Stimulated activated CD4-positive, alpha-beta T cell treated with anti-CD3 and anti-CD28 coated beads, Interleukin-12 subunit alpha, Interleukin-12 subunit beta, amount 100 ng/mL, for 48 hours (primary cell): ENCODE data around the gene JDP2.
"Not testable (repeated sequence)": the region's sequence is repeated elsewhere in the genome, so short reads cannot be mapped to it uniquely, and the experiment has no call there.

Experiments used
- DNase-seq, 3 donors: peaks; one replicate each; pipeline ENCODE4 v3.0.0-alpha.2; 2020; ENCODE audit warnings: low read depth in 2 of 3, low spot score in 1 of 3

Gene JDP2

GRCh38 chr14:75454963-75455546 is 27.2 kb downstream of the JDP2 start:
- no peak for DNase-seq

DNA sequence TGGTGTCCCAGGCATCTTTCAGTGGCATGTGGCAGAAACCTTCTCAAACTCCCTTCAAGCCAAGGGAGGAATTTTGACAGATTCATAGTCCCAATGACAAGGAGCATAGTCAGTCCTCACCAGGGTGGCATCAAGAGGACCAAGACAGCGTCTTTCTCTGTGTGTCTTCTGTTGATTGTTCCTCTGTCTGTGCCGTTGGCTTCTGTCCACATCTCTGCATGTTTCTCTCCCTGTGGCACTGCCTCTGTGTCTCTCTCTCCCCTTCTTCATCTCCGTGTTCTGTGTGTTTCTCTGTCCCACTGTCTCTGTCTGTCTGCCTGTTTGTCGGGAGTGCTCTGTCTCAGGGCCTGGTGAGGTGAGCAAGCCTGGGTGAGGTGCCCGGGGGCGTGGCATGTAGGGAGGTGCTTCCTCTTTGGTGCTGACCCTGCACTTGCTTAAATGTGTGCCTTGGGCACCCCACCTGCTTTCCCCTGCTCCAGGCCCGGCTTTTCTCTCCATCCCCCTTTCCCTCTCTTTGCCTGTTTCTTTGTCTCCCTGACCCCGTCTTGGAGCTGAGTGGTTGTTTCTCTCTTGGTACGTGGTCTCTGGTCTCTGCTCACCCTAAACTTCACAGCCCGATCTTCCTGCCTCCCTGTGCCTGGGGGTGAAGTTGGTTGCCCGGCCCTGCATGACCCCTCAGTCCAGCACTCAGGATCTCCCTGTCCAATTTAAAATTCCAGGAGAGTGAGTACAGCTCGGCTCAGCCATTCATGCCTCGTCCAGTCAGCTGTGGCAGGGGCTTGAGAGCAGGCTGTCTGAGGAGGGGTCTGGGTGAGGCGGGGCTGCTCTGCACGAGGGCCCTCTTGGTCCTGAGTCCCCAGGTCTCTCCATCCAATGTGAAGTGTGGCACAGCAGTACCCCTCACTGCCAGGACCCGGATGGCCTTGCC is 28.5 kb downstream of the JDP2 start:
- no peak for DNase-seq

DNA sequence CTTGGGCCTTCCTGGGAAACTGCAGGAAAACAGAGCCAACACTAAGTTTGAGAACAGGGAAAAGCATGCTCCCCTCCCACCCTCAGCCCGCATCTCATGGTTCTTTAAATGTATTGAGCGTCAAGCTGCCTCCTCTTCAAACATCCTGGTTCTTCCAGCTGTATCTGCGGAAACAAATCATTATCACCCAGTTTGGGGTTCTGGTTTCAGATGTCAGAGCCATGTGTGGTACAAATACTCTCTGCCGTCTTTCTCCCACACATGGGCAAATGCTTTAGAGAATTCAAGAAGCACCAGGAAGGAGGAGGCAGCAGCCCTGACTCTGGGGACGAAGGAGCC is 29.1 kb downstream of the JDP2 start:
- DNase-seq: no peak

- no peak for DNase-seq
Measured at GRCh38 chr14:75457648-75458165, 29.9 kb downstream of the JDP2 start.

- DNase-seq: no peak
Measured at GRCh38 chr14:75458305-75458704, 30.5 kb downstream of the JDP2 start.

GRCh38 chr14:75459099-75459741 is 31.4 kb downstream of the JDP2 start:
- DNase-seq: no peak

GRCh38 chr14:75459791-75460190 is 32.0 kb downstream of the JDP2 start:
- no peak for DNase-seq

- no peak for DNase-seq
Measured at GRCh38 chr14:75460394-75460793, 32.6 kb downstream of the JDP2 start.

- DNase-seq: no peak
Measured at GRCh38 chr14:75461303-75461702, 33.5 kb downstream of the JDP2 start.

DNA sequence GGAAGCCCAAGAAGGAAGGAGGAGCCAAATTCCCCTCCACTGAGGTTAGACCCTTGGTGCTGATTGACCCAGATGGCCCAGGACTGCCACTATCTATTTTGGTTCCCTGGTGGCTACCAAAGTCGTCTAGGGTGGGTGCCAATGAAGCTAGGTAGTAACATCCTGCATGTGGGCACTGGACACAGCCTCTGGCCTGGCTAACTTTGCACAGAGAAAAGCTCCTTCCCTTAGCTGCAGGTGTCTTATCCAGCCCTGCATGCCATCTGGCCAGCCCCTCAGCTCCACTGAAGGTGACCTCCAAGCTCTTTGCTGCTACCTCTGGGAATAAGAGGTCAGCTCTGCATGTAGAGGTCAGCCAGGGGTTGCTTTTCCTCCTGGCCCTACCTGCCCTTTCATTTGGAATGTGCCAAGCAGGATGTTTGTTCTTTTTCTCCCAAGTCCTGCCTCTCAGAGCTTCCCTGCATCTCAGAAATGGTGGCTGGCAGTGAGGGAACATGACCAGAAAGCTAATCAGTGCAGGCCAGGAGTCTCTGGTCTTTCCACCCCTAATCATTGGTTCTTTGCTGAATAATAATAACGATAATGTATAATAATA is 34.0 kb downstream of the JDP2 start:
- no peak for DNase-seq

- DNase-seq: no peak
Measured at GRCh38 chr14:75464626-75465025, 36.8 kb downstream of the JDP2 start.

GRCh38 chr14:75467763-75468162 is 39.9 kb downstream of the JDP2 start:
- DNase-seq: no peak

DNA sequence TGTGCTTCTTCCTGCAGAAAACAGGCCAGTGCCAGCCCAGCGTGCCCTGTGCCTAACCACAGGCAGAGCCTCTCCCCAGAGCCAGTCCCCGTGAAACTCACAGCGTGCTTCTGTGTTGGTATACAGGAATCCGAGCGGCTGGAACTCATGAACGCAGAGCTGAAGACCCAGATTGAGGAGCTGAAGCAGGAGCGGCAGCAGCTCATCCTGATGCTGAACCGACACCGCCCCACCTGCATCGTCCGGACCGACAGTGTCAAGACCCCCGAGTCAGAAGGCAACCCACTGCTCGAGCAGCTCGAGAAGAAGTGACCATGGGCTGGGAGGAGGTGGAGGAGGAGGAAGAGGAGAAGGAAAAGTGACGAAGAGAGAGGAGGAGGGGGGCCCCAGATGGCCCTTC is 41.3 kb downstream of the JDP2 start:
- no peak for DNase-seq

GRCh38 chr14:75469606-75470237 is 41.9 kb downstream of the JDP2 start:
- DNase-seq: no peak

DNA sequence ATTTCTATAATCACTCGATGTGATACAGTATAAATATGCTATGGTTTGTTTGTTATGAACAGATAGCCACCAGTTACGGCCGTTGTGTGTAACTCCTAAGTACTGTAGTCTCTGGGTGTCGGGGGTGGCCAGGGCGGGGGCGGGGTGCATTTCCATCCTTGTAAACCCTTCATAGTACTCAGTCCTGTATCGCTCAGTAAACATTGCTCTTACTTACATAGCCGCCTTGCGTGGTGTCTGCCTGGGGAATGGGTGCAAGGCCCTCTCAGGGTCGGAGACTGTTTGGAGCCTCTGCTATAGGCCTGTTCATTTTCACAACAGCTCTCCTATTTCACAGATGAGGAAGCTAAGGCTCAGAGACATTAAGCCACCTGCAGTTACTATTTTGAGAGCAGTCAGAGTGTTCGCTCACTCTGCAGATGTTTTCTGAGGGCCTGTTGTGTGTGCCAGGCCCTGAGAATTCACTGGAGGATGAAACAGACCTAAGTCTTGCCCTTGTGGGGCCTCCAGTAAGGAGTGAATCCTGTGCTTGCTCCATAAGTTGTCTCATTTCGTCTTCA is 42.5 kb downstream of the JDP2 start:
- no peak for DNase-seq

- DNase-seq: no peak
Measured at GRCh38 chr14:75471059-75471458, 43.2 kb downstream of the JDP2 start.

GRCh38 chr14:75474127-75474526 is 46.3 kb downstream of the JDP2 start:
- not testable (repeated sequence) for DNase-seq

DNA sequence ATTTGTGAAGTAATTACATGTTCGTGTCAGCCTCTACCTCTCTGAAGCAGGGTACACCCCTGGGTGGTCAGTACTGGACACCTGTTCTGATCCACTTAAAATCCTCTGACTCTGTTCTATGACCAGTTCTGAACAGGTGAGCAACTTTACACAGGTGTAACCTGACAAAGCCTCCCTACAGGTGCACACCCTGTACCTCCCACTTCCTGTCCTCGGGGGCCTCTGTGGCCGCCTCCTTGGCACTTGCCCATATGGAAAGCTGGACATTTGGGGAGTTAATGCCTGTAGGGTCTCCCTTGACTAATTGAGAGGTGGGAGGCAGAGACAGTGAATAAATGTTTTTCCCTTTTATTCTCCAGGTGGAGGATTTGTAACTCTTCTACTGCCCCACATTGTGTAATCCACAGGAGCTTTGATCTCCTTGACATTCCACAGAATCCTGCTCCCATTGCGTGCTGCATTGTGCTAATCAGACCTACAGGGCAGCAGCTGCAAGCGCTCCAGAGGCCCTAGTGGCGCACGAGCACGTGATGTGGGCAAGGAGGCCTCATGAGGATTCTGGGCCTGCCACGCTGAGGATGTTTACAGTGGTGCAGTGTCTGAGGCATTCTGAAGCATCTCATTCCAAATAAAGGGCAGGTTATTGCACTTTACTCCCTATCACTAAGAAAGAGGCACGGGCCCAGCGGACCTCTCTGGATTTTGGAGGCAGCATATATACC is 48.6 kb downstream of the JDP2 start:
- DNase-seq: no peak

DNA sequence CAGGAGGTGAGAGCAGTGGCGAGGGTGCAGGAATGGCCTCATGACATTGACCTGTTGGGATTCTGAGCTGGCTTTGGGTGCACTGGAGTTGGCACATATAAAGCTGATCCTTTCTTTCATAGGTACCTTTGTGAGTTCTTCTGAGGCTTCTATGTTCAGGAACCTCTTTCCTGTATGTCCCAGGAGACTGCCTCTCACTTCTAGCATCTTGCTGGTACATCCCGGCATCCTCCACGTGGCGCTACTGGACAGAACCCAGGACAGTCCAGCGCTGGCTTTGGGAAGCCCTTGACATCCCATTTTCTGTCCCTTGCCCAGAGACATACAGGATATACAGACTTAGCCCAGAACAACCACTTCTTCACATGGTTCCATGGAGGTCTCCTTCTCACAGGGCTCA is 50.1 kb downstream of the JDP2 start:
- no peak for DNase-seq
